ENCODE measurements around the gene RAB3IL1.
"Not testable (repeated sequence)": the region's sequence is repeated elsewhere in the genome, so short reads cannot be mapped to it uniquely, and the experiment has no call there.

The RAB3IL1 gene

DNA sequence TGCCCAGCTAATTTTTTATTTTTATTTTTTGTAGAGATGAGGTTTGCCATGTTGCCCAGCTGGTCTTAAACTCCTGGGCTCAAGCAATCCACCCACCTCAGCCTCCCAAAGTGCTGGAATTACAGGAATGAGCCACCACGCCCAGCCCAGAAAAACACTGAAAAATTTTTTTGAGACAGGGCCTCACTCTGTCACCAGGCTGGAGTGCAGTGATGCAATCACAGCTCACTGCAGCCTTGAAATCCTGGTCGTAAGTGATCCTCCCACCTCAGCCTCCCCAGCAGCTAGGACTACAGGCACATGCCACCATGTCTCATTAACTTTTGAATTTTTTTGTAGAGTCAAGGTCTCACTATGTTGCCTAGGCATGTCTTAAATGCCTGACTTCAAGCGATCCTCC is 35.1 kb downstream of the RAB3IL1 start:
- H3K27me3 Mint-ChIP-seq; H3K9me3 Mint-ChIP-seq; H3K4me3 Mint-ChIP-seq; DNase-seq; H3K4me1 Mint-ChIP-seq (ENCODE audit: low read depth); H3K27ac Mint-ChIP-seq; H3K36me3 Mint-ChIP-seq (ENCODE audit: low read depth): not testable (repeated sequence)

DNA sequence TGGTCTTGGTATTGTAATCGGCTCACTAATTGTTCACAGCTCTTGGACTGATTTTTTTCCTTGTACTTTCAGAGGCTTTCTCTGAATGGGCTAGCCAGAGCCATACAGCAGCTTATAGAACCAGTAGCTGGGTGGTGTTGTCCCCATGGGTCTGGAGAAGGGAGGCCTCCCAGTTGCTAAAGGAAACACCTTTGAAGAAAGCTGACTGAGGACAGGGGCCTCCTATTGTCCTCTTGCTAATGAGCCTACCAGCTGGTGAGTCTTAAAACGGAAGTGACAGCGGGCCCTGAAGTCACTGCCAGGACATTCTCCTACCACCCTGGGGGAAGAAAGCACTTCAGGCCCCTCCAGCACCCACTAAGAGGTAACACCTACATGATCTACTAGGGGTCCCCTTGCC is 36.0 kb downstream of the RAB3IL1 start:
- Mint-ChIP-seq H3K4me1 (ENCODE audit: low read depth) (no peaks in the 10 kb centered on the region), H3K4me3 (no peak overlapping the region), H3K27ac (no peak overlapping the region), H3K27me3 (no peaks in the 10 kb centered on the region), H3K36me3 (ENCODE audit: low read depth) (no peaks in the 10 kb centered on the region), H3K9me3 (no peaks in the 10 kb centered on the region)
- no peak for DNase-seq

DNA sequence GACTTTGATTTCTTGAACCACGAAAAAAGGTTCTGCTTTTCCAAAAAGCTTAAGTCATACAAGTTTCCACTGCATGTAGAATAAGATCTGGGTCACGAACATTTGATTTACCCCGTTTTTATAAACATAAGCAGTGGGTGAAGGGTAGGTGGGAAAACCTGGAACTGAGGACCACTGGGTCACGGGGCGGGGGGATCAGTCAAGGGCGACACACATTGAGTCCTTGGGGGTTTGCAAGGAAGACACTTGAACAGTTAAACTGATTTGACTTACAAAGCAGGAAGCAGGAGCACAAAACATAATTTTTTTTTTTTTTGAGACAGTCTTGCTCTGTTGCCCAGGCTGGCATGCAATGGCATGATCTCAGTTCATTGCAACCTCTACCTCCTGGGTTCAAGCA is 36.9 kb downstream of the RAB3IL1 start:
- H3K27me3 Mint-ChIP-seq = no peaks in the 10 kb centered on the region
- no peak for DNase-seq
- H3K4me1 Mint-ChIP-seq (ENCODE audit: low read depth) = no peaks in the 10 kb centered on the region
- no peaks in the 10 kb centered on the region for H3K9me3 Mint-ChIP-seq
- H3K36me3 Mint-ChIP-seq (ENCODE audit: low read depth) = no peaks in the 10 kb centered on the region
- no peak overlapping the region for H3K4me3 Mint-ChIP-seq
- no peak overlapping the region for H3K27ac Mint-ChIP-seq

DNA sequence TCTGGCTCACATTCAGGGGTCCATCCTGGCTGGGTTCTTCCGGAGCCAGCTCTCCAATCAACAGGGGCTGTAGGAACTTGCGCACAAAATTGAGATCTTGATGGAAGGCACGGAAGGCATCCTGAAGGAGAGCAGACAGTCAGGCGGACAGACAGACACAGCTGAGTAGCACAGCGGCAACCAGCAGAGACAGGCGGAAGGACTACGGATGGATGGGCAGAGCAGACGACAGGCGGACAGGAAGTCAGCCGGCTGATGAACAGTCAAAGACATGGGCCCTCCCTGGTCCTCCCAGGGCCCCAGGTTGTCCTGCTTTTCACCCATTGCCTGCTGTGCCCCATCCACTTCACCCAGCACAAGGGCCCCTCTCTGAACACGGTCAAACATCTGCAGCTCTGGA is 37.3 kb downstream of the RAB3IL1 start:
- Mint-ChIP-seq H3K4me3 (no peak overlapping the region), H3K27ac (no peak overlapping the region), H3K36me3 (ENCODE audit: low read depth) (no peaks in the 10 kb centered on the region), H3K27me3 (no peaks in the 10 kb centered on the region), H3K4me1 (ENCODE audit: low read depth) (no peaks in the 10 kb centered on the region), H3K9me3 (no peaks in the 10 kb centered on the region)
- DNase-seq = no peak

DNA sequence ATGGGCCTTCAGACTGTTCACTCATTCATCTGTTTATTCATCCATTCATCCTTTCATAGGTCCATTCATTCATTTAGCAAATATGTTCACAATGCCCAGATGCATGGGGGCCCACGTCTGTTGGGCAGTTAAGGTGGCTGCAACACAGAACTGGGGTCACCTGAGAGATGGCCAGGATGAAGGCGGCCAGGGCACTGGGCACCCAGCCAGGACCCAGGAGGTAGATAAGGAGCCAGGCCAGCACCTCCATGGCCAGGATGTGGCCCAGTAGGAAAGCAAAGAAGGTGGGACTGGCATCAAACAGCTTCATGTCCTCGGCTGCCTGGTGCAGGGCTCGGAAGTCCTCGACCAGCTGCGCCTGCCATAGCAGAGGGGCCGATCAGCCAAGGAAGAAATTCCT is 38.2 kb downstream of the RAB3IL1 start:
- H3K27ac Mint-ChIP-seq = no peak overlapping the region
- no peaks in the 10 kb centered on the region for H3K27me3 Mint-ChIP-seq
- no peak overlapping the region for H3K4me3 Mint-ChIP-seq
- H3K36me3 Mint-ChIP-seq (ENCODE audit: low read depth) = no peaks in the 10 kb centered on the region
- H3K4me1 Mint-ChIP-seq (ENCODE audit: low read depth) = no peaks in the 10 kb centered on the region
- no peak for DNase-seq
- no peaks in the 10 kb centered on the region for H3K9me3 Mint-ChIP-seq

- H3K36me3 Mint-ChIP-seq (ENCODE audit: low read depth) = no peaks in the 10 kb centered on the region
- peaks cover 5% of the 10 kb centered on the region for H3K4me1 Mint-ChIP-seq (ENCODE audit: low read depth)
- H3K27me3 Mint-ChIP-seq = peaks cover 3% of the 10 kb centered on the region
- no peak for DNase-seq
- no peak overlapping the region for H3K27ac Mint-ChIP-seq
- H3K4me3 Mint-ChIP-seq = no peak overlapping the region
- H3K9me3 Mint-ChIP-seq = no peaks in the 10 kb centered on the region
Observed at GRCh38 chr11:61875698-61876097, 41.7 kb downstream of the RAB3IL1 start.

GRCh38 chr11:61874853-61875252 is 42.5 kb downstream of the RAB3IL1 start:
- peaks cover 5% of the 10 kb centered on the region for H3K4me1 Mint-ChIP-seq (ENCODE audit: low read depth)
- H3K27ac Mint-ChIP-seq = no peak overlapping the region
- H3K27me3 Mint-ChIP-seq = peaks cover 3% of the 10 kb centered on the region
- no peak for DNase-seq
- H3K4me3 Mint-ChIP-seq = no peak overlapping the region
- no peaks in the 10 kb centered on the region for H3K9me3 Mint-ChIP-seq
- no peaks in the 10 kb centered on the region for H3K36me3 Mint-ChIP-seq (ENCODE audit: low read depth)

DNA sequence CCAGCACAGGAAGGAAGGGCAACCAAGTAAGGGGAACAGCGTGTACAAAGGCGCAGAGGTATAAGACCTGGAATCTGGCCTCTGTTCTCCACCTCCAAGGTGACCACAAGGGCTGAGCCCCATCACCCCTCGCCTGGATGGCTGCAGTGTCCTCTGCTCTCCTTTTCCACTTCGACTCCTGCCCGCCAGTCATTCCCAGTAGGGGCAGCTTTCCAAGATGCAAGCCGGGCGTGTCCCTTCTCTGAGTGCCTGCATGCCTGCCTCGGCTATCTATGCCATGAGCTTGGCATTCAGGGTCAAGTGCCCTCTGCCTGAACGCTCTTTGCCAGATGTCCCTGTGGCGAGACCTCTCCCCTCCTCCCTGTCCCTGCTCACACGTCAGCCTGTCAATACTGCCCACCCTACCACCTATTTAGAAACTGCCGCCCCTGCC is 43.0 kb downstream of the RAB3IL1 start:
- H3K36me3 Mint-ChIP-seq (ENCODE audit: low read depth) = no peaks in the 10 kb centered on the region
- H3K4me3 Mint-ChIP-seq = no peak overlapping the region
- H3K27ac Mint-ChIP-seq = no peak overlapping the region
- peaks cover 3% of the 10 kb centered on the region for H3K27me3 Mint-ChIP-seq
- H3K9me3 Mint-ChIP-seq = no peaks in the 10 kb centered on the region
- DNase-seq = no peak
- H3K4me1 Mint-ChIP-seq (ENCODE audit: low read depth) = peaks cover 5% of the 10 kb centered on the region

DNA sequence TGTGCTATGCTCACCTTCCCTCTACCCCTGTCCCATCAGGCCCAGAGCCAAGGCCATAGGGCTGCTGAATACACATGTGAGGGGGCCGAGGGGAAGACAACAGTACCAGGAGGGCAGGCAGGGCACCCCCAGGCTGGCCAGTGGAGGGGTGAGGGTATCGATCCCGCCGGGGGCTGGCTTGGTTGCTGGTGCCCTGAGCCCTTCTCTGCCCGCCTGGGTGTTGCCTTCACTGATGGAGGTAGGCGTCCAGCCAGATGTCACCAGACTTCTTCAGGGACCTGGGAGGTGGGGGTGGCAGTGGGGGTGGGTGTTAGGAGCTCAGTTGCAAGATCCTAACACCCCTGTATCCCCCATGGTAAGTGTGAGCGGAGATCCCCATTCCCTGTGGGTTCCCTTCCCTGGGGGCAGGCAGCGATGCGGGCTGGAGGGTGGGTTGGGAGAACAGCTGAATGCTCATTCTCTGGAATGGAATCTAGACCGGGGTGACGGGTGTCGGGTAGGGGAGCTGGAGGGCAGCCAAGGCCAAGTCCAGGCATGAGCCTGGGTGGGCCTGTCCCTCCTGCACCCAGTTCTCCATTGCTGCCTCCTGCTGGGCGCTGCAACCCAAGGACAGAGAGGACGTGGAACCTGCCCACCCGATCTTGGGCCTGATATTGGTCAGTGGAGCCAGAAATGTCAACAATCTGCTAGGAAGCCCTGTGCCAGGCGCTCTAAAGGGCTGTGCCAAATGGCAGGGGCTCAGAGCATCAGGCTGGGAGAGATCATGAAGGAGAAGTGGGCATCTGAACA is 43.6 kb downstream of the RAB3IL1 start:
- Mint-ChIP-seq H3K4me1 (ENCODE audit: low read depth) (peaks cover 5% of the 10 kb centered on the region), H3K9me3 (no peaks in the 10 kb centered on the region), H3K27me3 (peaks cover 3% of the 10 kb centered on the region), H3K4me3 (no peak overlapping the region), H3K36me3 (ENCODE audit: low read depth) (no peaks in the 10 kb centered on the region), H3K27ac (no peak overlapping the region)
- DNase-seq = no peak

GRCh38 chr11:61872935-61873565 is 44.3 kb downstream of the RAB3IL1 start:
- no peak overlapping the region for H3K27ac Mint-ChIP-seq
- H3K4me3 Mint-ChIP-seq = no peak overlapping the region
- H3K4me1 Mint-ChIP-seq (ENCODE audit: low read depth) = peaks cover 5% of the 10 kb centered on the region
- DNase-seq = no peak
- no peaks in the 10 kb centered on the region for H3K36me3 Mint-ChIP-seq (ENCODE audit: low read depth)
- H3K27me3 Mint-ChIP-seq = peaks cover 3% of the 10 kb centered on the region
- H3K9me3 Mint-ChIP-seq = no peaks in the 10 kb centered on the region

DNA sequence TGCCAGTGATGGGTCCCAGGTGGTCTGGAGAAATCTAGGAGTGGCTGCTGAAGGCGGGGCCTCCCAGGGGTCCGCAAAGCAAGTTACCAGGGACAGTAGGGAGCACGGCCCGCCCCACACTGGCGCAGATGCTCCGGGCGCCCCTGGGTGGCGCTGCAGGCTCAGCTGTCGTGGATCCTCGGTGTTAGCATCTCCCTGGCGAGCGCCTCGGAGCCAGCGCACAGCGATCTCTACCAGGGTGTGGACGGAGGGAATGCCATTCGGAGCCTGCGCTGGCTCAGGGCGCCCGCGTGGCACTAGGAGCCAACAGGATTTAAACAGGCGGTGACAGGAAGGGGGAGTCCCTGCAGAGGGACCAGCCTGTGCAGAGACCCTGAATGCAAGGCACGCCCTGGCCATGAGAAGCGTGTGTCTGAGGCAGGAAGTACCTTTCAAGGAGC is 46.2 kb downstream of the RAB3IL1 start:
- peaks cover 3% of the 10 kb centered on the region for H3K27me3 Mint-ChIP-seq
- H3K4me1 Mint-ChIP-seq (ENCODE audit: low read depth) = peaks cover 5% of the 10 kb centered on the region
- H3K36me3 Mint-ChIP-seq (ENCODE audit: low read depth) = no peaks in the 10 kb centered on the region
- H3K4me3 Mint-ChIP-seq = peak overlapping the region; percentile 55
- H3K27ac Mint-ChIP-seq = no peak overlapping the region
- DNase-seq = peak; percentile 78
- H3K9me3 Mint-ChIP-seq = no peaks in the 10 kb centered on the region

DNA sequence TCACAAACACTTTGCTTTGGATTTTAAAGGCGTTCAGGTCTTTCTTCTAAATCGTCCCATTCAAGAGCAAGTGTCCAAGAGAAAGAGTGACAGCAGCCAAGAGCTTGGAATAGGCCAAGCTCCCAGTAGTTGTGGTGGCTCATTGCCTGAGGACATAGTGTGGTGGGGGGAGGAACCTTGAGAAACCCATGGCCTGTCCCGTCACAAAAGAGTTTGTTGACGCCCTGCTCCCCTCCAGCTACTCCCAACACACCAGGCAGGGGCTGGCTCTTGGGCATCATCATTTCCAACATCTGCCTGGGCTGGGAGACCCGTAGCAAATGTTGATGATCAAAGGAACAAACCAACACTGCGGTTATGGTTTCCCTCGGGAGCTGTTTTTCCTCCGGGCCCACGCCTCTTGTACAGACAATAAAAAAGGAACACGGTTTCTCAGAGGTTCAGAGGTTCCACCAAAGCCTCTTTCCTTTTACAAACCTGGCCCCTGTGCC is 46.8 kb downstream of the RAB3IL1 start:
- Mint-ChIP-seq H3K9me3 (no peaks in the 10 kb centered on the region), H3K4me1 (ENCODE audit: low read depth) (peaks cover 5% of the 10 kb centered on the region), H3K27me3 (peaks cover 3% of the 10 kb centered on the region), H3K36me3 (ENCODE audit: low read depth) (no peaks in the 10 kb centered on the region), H3K27ac (no peak overlapping the region), H3K4me3 (no peak overlapping the region)
- no peak for DNase-seq

GRCh38 chr11:61869708-61870451 is 47.5 kb downstream of the RAB3IL1 start:
- no peak overlapping the region for H3K27ac Mint-ChIP-seq

GRCh38 chr11:61869429-61869707 is 48.0 kb downstream of the RAB3IL1 start:
- Mint-ChIP-seq H3K27ac (no peak overlapping the region), H3K4me1 (ENCODE audit: low read depth) (peaks cover 5% of the 10 kb centered on the region), H3K27me3 (peaks cover 3% of the 10 kb centered on the region), H3K9me3 (no peaks in the 10 kb centered on the region), H3K36me3 (ENCODE audit: low read depth) (no peaks in the 10 kb centered on the region), H3K4me3 (no peak overlapping the region)
- DNase-seq = no peak

More at GRCh38 chr11:61869708-61870451, 47.5 kb downstream of the RAB3IL1 start:
- no peaks in the 10 kb centered on the region for H3K9me3 Mint-ChIP-seq
- no peak overlapping the region for H3K4me3 Mint-ChIP-seq
- H3K27me3 Mint-ChIP-seq = peaks cover 3% of the 10 kb centered on the region
- no peaks in the 10 kb centered on the region for H3K36me3 Mint-ChIP-seq (ENCODE audit: low read depth)
- no peak for DNase-seq
- H3K4me1 Mint-ChIP-seq (ENCODE audit: low read depth) = peaks cover 5% of the 10 kb centered on the region
